ENCODE measurements around the gene SAMSN1.

GRCh38 chr21:14519000-14519399, 27.1 kb downstream of the SAMSN1 start:
- TF ChIP-seq CTCF (IDR thresholded peaks at IDR 0.05; ENCODE audit: poor library complexity) (no peak), EZH2 (IDR thresholded peaks at IDR 0.05; ENCODE audit: borderline replicate concordance) (no peak), EZH2phosphoT487 (IDR thresholded peaks at IDR 0.05; ENCODE audit: low read depth, severe bottlenecking, unreplicated experiment) (no peak)
